ENCODE measurements around the gene SLC16A7. TPM values are rescaled to one million over a fixed set of nuclear protein-coding genes. Genes with fewer than 3 reads are reported as not detected.

The SLC16A7 gene
- total RNA-seq, 1 donor from 2014 or later = 12.6 TPM

DNA sequence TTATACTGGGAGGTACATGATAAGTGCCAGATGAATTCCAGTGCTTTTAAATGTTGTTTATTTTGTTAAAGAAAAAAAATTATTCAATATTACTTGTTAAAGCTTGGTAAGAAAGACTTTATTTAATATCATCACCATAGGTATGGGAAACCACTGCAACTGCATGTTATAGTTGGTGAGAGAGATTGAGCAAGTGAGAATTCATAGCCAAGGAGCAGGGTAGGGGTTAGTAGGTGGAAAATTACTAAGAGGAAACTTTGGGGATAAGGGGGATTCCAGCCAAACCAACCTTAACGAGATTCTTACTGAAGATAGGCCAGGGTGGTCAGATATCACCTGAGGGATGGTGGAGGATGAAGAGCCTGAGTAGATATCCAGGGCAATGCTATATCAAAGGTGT, 38.4 kb downstream of the SLC16A7 start:
- no peak for TF ChIP-seq CTCF (IDR thresholded peaks at IDR 0.05)
- DNase-seq (ENCODE audit: low spot score in 2 of 2) = no peak
- no peaks in the 10 kb centered on the region for H3K9me3 ChIP-seq
- no peak overlapping the region for H3K27ac ChIP-seq
- H3K4me1 ChIP-seq = no peaks in the 10 kb centered on the region
- no peaks in the 10 kb centered on the region for H3K36me3 ChIP-seq
- H3K4me3 ChIP-seq = no peak overlapping the region
- H3K27me3 ChIP-seq = no peaks in the 10 kb centered on the region
- intact Hi-C loops (cut with DNase I) = no loop called here

DNA sequence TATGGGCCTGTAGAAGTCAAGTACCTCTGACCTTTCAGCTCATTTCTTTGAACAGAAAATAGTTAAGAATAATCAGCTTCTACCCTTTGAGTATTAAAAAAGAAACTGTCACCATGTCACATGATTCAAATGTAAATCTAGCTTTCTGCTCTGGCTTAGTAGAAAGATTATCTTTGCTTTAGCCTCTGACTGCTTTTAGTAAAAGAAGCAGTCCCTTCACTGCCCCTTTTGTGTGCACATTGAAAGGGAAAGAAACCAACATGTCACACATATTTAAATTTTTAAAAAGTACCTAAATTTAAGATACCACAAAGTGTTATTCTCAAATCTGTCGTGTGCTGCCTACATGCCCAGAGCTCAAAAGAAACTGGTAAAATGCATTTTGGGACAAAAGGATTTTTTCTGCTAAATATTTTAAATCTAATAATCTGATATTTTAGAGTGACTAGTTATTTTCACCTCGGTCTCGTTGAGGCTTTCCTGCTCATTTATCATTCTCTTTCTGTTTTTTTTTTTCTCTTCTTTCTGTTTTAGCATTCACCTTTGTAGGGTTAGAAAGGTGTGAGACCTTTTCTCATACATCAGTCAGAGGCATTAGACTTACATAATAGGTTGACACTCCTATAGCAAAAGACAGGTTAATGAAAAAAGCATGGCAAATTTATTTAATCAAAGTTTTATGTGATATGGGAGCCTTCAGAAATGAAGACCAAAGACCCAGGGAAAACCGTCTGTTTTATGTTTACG, 41.3 kb downstream of the SLC16A7 start:
- H3K27ac ChIP-seq = no peak overlapping the region
- H3K4me3 ChIP-seq = no peak overlapping the region
- H3K36me3 ChIP-seq = no peaks in the 10 kb centered on the region
- no peaks in the 10 kb centered on the region for H3K9me3 ChIP-seq
- no peak for TF ChIP-seq CTCF (IDR thresholded peaks at IDR 0.05)
- intact Hi-C loops (cut with DNase I) = no loop called here
- H3K4me1 ChIP-seq = no peaks in the 10 kb centered on the region
- no peak for DNase-seq (ENCODE audit: low spot score in 2 of 2)
- no peaks in the 10 kb centered on the region for H3K27me3 ChIP-seq

DNA sequence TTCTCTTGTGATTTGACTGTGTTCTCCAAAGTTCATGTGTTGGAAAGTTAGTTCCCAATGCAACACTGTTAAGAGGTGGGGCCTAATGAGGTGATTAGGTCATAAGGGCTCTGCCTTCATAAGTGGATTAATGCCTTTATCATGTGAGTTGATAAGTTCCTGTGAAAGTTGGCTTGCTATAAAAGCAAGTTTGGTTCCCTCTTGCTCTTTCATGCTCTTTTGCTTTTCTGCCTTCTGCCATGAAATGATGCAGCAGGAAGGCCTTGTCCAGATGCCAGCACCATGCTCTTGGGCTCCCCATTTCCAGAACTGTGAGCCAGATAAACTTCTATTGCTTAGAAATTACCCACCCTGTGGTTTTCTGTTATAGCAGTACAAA, 41.9 kb downstream of the SLC16A7 start:
- H3K27me3 ChIP-seq = no peaks in the 10 kb centered on the region
- no peaks in the 10 kb centered on the region for H3K9me3 ChIP-seq
- no peaks in the 10 kb centered on the region for H3K4me1 ChIP-seq
- no peak for TF ChIP-seq CTCF (IDR thresholded peaks at IDR 0.05)
- no peak overlapping the region for H3K27ac ChIP-seq
- intact Hi-C loops (cut with DNase I) = no loop called here
- H3K4me3 ChIP-seq = no peak overlapping the region
- H3K36me3 ChIP-seq = no peaks in the 10 kb centered on the region
- DNase-seq (ENCODE audit: low spot score in 2 of 2) = no peak

- Histone ChIP-seq H3K4me3 (no peak overlapping the region), H3K4me1 (no peaks in the 10 kb centered on the region)
These were observed 47.7 kb downstream of the SLC16A7 start for GRCh38 chr12:59643550-59643949.

GRCh38 chr12:59645242-59645641, 49.4 kb downstream of the SLC16A7 start:
- H3K9me3 ChIP-seq = no peaks in the 10 kb centered on the region
- no peaks in the 10 kb centered on the region for H3K36me3 ChIP-seq
- DNase-seq (ENCODE audit: low spot score in 2 of 2) = no peak
- H3K4me3 ChIP-seq = no peak overlapping the region
- no peak overlapping the region for H3K27ac ChIP-seq
- TF ChIP-seq CTCF (IDR thresholded peaks at IDR 0.05) = no peak
- no peaks in the 10 kb centered on the region for H3K4me1 ChIP-seq
- intact Hi-C loops (cut with DNase I) = no loop called here
- no peaks in the 10 kb centered on the region for H3K27me3 ChIP-seq

More at GRCh38 chr12:59643550-59643949, 47.7 kb downstream of the SLC16A7 start:
- TF ChIP-seq CTCF (IDR thresholded peaks at IDR 0.05) = no peak
- Histone ChIP-seq H3K36me3 (no peaks in the 10 kb centered on the region), H3K27me3 (no peaks in the 10 kb centered on the region), H3K9me3 (no peaks in the 10 kb centered on the region), H3K27ac (no peak overlapping the region)
- intact Hi-C loops (cut with DNase I) = no loop called here
- DNase-seq (ENCODE audit: low spot score in 2 of 2) = no peak

- DNase-seq (ENCODE audit: low spot score in 2 of 2) = no peak
- no peaks in the 10 kb centered on the region for H3K9me3 ChIP-seq
- H3K36me3 ChIP-seq = no peaks in the 10 kb centered on the region
- no peak for TF ChIP-seq CTCF (IDR thresholded peaks at IDR 0.05)
- H3K27ac ChIP-seq = no peak overlapping the region
- intact Hi-C loops (cut with DNase I) = no loop called here
- H3K4me1 ChIP-seq = peaks cover 0 to 2% of the 10 kb centered on the region in 2 donors
- no peak overlapping the region for H3K4me3 ChIP-seq
- no peaks in the 10 kb centered on the region for H3K27me3 ChIP-seq
These were observed 50.8 kb downstream of the SLC16A7 start for GRCh38 chr12:59646636-59647035.

Data from ascending aorta (tissue), 2 donors.